Heart left ventricle (tissue), 16 donors: ENCODE measurements around the gene ALDOC. TPM values are rescaled to one million over a fixed set of nuclear protein-coding genes. Genes with fewer than 3 reads are reported as not detected.

Experiments
- ATAC-seq, 4 donors: fragments of 200-7000 bp; cut with Tn5 transposase; one replicate each; pipeline ENCODE4 v1.9.1; 2020 to 2022; ENCODE audit warnings: moderate library complexity in 4 of 4, mild to moderate bottlenecking in 3 of 4, moderate number of reproducible peaks in 1 of 4
- DNase-seq, 5 donors: peaks; one replicate each; pipeline ENCODE4 v3.0.0-alpha.2; 2020
- H3K27ac ChIP-seq, 12 donors: fragments of 200-600 bp; sonication (generic) in 4 of 12; one replicate each; pipeline versions ENCODE4 v1.5.0 to v1.8.0; 2016 to 2022; ENCODE audit warnings: mild to moderate bottlenecking in 2 of 12
- H3K27me3 ChIP-seq, 9 donors: fragments of 200-600 bp; sonication (generic) in 2 of 9; one replicate each; pipeline versions ENCODE4 v1.5.1 to v1.8.0; 2016 to 2022; ENCODE audit warnings: mild to moderate bottlenecking in 3 of 9
- H3K36me3 ChIP-seq, 9 donors: fragments of 200-600 bp; sonication (generic) in 2 of 9; one replicate each; pipeline versions ENCODE4 v1.5.0 to v1.8.0; 2018 to 2022; ENCODE audit warnings: mild to moderate bottlenecking in 2 of 9
- H3K4me1 ChIP-seq, 12 donors: fragments of 200-600 bp; sonication (generic) in 4 of 12; one replicate each; pipeline versions ENCODE4 v1.5.0 to v1.8.0; 2016 to 2022; ENCODE audit warnings: mild to moderate bottlenecking in 3 of 12
- H3K4me3 ChIP-seq, 12 donors: fragments of 200-600 bp; sonication (generic) in 4 of 12; one replicate each; pipeline versions ENCODE4 v1.5.0 to v1.8.0; 2017 to 2022; ENCODE audit warnings: mild to moderate bottlenecking in 9 of 12, moderate library complexity in 4 of 12
- H3K9me3 ChIP-seq, 12 donors: fragments of 200-600 bp; sonication (generic) in 4 of 12; one replicate each; pipeline versions ENCODE4 v1.5.0 to v1.8.0; 2016 to 2022; ENCODE audit warnings: mild to moderate bottlenecking in 1 of 12
- CTCF ChIP-seq, 12 donors: fragments of 200-600 bp; sonication (generic) in 4 of 12; IDR thresholded peaks; one replicate each; pipeline versions ENCODE4 v1.5.0 to v1.8.0; 2018 to 2022; ENCODE audit warnings: antibody characterized with exemption in 12 of 12, mild to moderate bottlenecking in 5 of 12
- POLR2A ChIP-seq, 2 donors: fragments of 450-650 bp; IDR thresholded peaks; one replicate each; pipeline ENCODE4 v1.6.1; 2017; ENCODE audit warnings: antibody characterized with exemption in 2 of 2, mild to moderate bottlenecking in 2 of 2, moderate library complexity in 2 of 2
- WGBS, 4 donors: extraction: QIAGEN DNeasy Blood & Tissue Kit in 2 of 4; methylation state at CpG; one replicate each; pipeline versions ENCODE4 v1.1.5 to v1.1.7; 2013 to 2018; 5-methylcytosine and 5-hydroxymethylcytosine counted together
- intact Hi-C, 10 donors: fragments of 100-400 bp; cut with DNase I; formaldehyde crosslinking; loops; one replicate each; pipeline versions ENCODE4 v1.11.1 to v1.14.2; 2022
- polyA plus RNA-seq, 2 donors: library from polyadenylated mRNA; stranded (reverse); fragments of 200-250 nt; gene quantifications; one replicate each; pipeline ENCODE4 v1.2.3, GENCODE V29; 2013
- total RNA-seq, 9 donors: library from RNA; depleted of rRNA in 2 of 9; stranded (reverse); fragments of >200 nt in 2 of 9; fragmentation: NEBNext Ultra II Directional in 3 of 9; extraction: Animal tissue kit (Norgen Biotek cat#: 25700) in 3 of 9; gene quantifications; one replicate each; pipeline versions ENCODE4 v1.1.0 to v1.2.4, GENCODE V29; 2016 to 2023
- donor health status: ischemic (EF 13 %, LVEDD 7.1; RV severe dilation, severe dysfunction).
- donor health status: healthy with polysubstance abuse.
- donor health status: DM: no; HTN: yes; CAD: no.
- donor health status: DM: no; HTN: no; CAD: no.
- donor health status: ischemic (EF 25% LVEDD 6.9; RV normal size, moderate dysfunction).
- donor health status: ischemic (EF 25% LVEDD 5.7; RV mildly dilated, moderate dysfunction).
- donor health status: healthy.
- donor health status: DM: yes; HTN: yes; CAD: no.
- donor health status: ischemic (EF 35%, LVEDD 5.7; RV mildly dilated, moderate dysfunction).
- donor health status: nonischemic (EF 11% LVEDD 7.7; RV severe dilation, severe dysfunction).
- donor health status: DM: yes; HTN: yes; CAD: no.
- donor health status: PGD.
- donor health status: ischemic (EF 29% LVEDD 5.4; RV normal size, mild dysfunction).
- donor health status: nonischemic (EF 23%, LVEDD 6.1; RV moderate dilation, normal function).

ALDOC gene
- total and polyA plus RNA-seq, 11 donors: 154 to 677 (median 221) TPM

GRCh38 chr17:28598799-28599310 lies 22.2 kb upstream of the ALDOC start, which contains the start of gene SPAG5:
Gene SPAG5, minus strand, starts transcription at chr17:28599025. Its CDS starts 79 bp downstream, at chr17:28598946.
- DNase-seq (peak; percentile 92 to 96 (median 93)), ATAC-seq (peak; percentile 97 to 100 (median 99))
- Histone ChIP-seq H3K27ac (peak within 1 kb of the TSS; percentile 69 to 97 (median 94)), H3K4me3 (peak within 1 kb of the TSS; percentile 49 to 86 (median 66)), H3K36me3 (no peaks in the 10 kb centered on the region), H3K4me1 (peaks cover 0 to 30% (median 13%) of the 10 kb centered on the region in 12 donors), H3K9me3 (no peaks in the 10 kb centered on the region), H3K27me3 (no peaks in the 10 kb centered on the region)
- intact Hi-C loops: loop anchor here in 1 of 10 donors (2.0 kb wide), 1 partner anchor 46 kb away; the partner anchor contains the start of gene BLTP2
- 0% methylated on average over 22 to 44 of the region's 44 CpGs for WGBS, 4 donors
- TF ChIP-seq CTCF (IDR thresholded peaks at IDR 0.05) (no peak), POLR2A (IDR thresholded peaks at IDR 0.05) (peak; percentile 49 to 83)

- peak in 1 of 4 donors; percentile 22 for ATAC-seq
- H3K4me3 ChIP-seq: peak overlapping the region; percentile 49 to 86 (median 66)
- DNase-seq: no peak
- H3K27ac ChIP-seq: peak overlapping the region in 6 of 12 donors; percentile 90 to 97 (median 94)
- TF ChIP-seq POLR2A (IDR thresholded peaks at IDR 0.05): no peak
- TF ChIP-seq CTCF (IDR thresholded peaks at IDR 0.05): no peak
- intact Hi-C loops: loop anchor here in 1 of 10 donors (2.0 kb wide), 1 partner anchor 46 kb away; the partner anchor contains the start of gene BLTP2
- no peaks in the 10 kb centered on the region for H3K27me3 ChIP-seq
- 3 to 7% (median 4%) methylated on average over 16 to 17 of the region's 17 CpGs for WGBS, 4 donors
- peaks cover 0 to 30% (median 13%) of the 10 kb centered on the region in 12 donors for H3K4me1 ChIP-seq
- H3K36me3 ChIP-seq: no peaks in the 10 kb centered on the region
- H3K9me3 ChIP-seq: no peaks in the 10 kb centered on the region
These were observed 21.7 kb upstream of the ALDOC start for GRCh38 chr17:28598389-28598788.

GRCh38 chr17:28597606-28598383 lies 21.1 kb upstream of the ALDOC start:
- ATAC-seq: no peak
- peaks cover 0 to 30% (median 13%) of the 10 kb centered on the region in 12 donors for H3K4me1 ChIP-seq
- DNase-seq: no peak
- peak overlapping the region in 5 of 12 donors; percentile 62 to 82 (median 66) for H3K4me3 ChIP-seq
- H3K27ac ChIP-seq: no peak overlapping the region
- no peaks in the 10 kb centered on the region for H3K27me3 ChIP-seq
- no peak for TF ChIP-seq POLR2A (IDR thresholded peaks at IDR 0.05)
- no peak for TF ChIP-seq CTCF (IDR thresholded peaks at IDR 0.05)
- H3K9me3 ChIP-seq: no peaks in the 10 kb centered on the region
- intact Hi-C loops: loop anchor here in 1 of 10 donors (2.0 kb wide), 1 partner anchor 47 kb away; the partner anchor contains the start of gene BLTP2
- H3K36me3 ChIP-seq: no peaks in the 10 kb centered on the region
- WGBS, 4 donors: 49 to 56% (median 52%) methylated on average over 5 of the region's 5 CpGs

GRCh38 chr17:28592260-28592659 lies 15.6 kb upstream of the ALDOC start:
- DNase-seq: no peak
- no peak for ATAC-seq
- intact Hi-C loops: no loop called here
- H3K4me1 ChIP-seq: peaks cover 0 to 1% (median 0%) of the 10 kb centered on the region in 12 donors
- H3K36me3 ChIP-seq: peaks cover 0 to 31% (median 0%) of the 10 kb centered on the region in 9 donors
- H3K27ac ChIP-seq: no peak overlapping the region
- H3K4me3 ChIP-seq: no peak overlapping the region
- WGBS, 4 donors: 94 to 96% (median 96%) methylated on average over 4 of the region's 4 CpGs
- no peaks in the 10 kb centered on the region for H3K9me3 ChIP-seq
- H3K27me3 ChIP-seq: no peaks in the 10 kb centered on the region
- TF ChIP-seq CTCF (IDR thresholded peaks at IDR 0.05) (no peak), POLR2A (IDR thresholded peaks at IDR 0.05) (no peak)
